Keratinocyte (primary cell): ENCODE data around the gene GGT7.

Experiments used
- EZH2 ChIP-seq: IDR thresholded peaks from one replicate; pipeline ENCODE4 v1.6.1; 2012; ENCODE audit warnings: inconsistent platforms, mild to moderate bottlenecking, low read length, moderate library complexity
- TF ChIP-seq, protein P1 (sequence below), 3 experiments: IDR thresholded peaks in 1 of 3; conservative IDR thresholded peaks in 1 of 3; optimal IDR thresholded peaks in 1 of 3; 2 replicates in 2 of 3; 3 replicates in 1 of 3; pipeline versions ENCODE3 to v1.5.1; 2011; ENCODE audit warnings: low read length in 3 of 3, mild to moderate bottlenecking in 3 of 3, moderate library complexity in 2 of 3, control low read depth in 1 of 3, inconsistent platforms in 1 of 3; ENCODE audit not compliant: insufficient read depth in 2 of 3; ENCODE audit errors: extremely low read depth in 1 of 3

- TF ChIP-seq, protein P1, sequence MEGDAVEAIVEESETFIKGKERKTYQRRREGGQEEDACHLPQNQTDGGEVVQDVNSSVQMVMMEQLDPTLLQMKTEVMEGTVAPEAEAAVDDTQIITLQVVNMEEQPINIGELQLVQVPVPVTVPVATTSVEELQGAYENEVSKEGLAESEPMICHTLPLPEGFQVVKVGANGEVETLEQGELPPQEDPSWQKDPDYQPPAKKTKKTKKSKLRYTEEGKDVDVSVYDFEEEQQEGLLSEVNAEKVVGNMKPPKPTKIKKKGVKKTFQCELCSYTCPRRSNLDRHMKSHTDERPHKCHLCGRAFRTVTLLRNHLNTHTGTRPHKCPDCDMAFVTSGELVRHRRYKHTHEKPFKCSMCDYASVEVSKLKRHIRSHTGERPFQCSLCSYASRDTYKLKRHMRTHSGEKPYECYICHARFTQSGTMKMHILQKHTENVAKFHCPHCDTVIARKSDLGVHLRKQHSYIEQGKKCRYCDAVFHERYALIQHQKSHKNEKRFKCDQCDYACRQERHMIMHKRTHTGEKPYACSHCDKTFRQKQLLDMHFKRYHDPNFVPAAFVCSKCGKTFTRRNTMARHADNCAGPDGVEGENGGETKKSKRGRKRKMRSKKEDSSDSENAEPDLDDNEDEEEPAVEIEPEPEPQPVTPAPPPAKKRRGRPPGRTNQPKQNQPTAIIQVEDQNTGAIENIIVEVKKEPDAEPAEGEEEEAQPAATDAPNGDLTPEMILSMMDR (optimal IDR thresholded peaks at IDR 0.05 in 1 of 3, IDR thresholded peaks at IDR 0.05 in 1 of 3, conservative IDR thresholded peaks at IDR 0.05 in 1 of 3; ENCODE audit: extremely low read depth in 1 of 3, insufficient read depth in 2 of 3, low read length in 3 of 3): no peak
- TF ChIP-seq EZH2: no peak
Observed at GRCh38 chr20:34798328-34798727, 74.3 kb downstream of the GGT7 start.
